ENCODE measurements around the gene KRT1.

DNA sequence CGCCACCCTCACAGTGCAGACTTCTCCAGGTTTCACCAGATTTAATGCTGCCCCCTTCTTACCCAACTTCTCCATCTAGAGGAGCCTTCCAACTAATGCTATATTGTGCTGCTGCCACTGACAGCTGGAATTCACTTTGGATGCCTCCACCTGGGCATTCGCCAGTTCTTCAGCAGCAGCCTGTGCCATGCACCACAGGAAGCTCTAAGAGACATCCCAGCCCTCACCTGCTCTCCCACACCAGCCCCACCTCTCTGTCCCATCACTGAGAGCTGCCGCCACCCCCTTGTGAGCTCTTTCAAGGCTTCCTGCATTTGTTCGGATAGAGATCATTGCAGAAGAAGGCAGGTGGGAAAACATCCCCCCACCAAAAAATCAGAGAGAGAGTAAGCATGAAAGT, 23.6 kb downstream of the KRT1 start:
- TF ChIP-seq CTCF (IDR thresholded peaks at IDR 0.05): no peak
- TF ChIP-seq POLR2A (IDR thresholded peaks at IDR 0.05): no peak
